Chondrocyte (in vitro differentiated cells): ENCODE data around the gene FMNL2. TPM values are rescaled to one million over a fixed set of nuclear protein-coding genes. Genes with fewer than 3 reads are reported as not detected.

ENCODE experiments used
- DNase-seq: peaks from one replicate; pipeline ENCODE4 v3.0.0; 2021; ENCODE audit warnings: mixed read lengths, low spot score
- H3K27ac Mint-ChIP-seq: one replicate; pipeline ENCODE4 v1.8.0; 2021; ENCODE audit warnings: mild to moderate bottlenecking, moderate library complexity, mixed read lengths; ENCODE audit not compliant: unreplicated experiment
- H3K27me3 Mint-ChIP-seq: 2 replicates; pipeline ENCODE4 v1.8.0; 2021; ENCODE audit warnings: low read depth, mixed read lengths
- H3K36me3 Mint-ChIP-seq: 2 replicates; pipeline ENCODE4 v1.8.0; 2021; ENCODE audit warnings: low read depth, mixed read lengths
- H3K4me1 Mint-ChIP-seq: 2 replicates; pipeline ENCODE4 v1.8.0; 2021; ENCODE audit warnings: low read depth, mild to moderate bottlenecking, mixed read lengths
- H3K4me3 Mint-ChIP-seq: one replicate; pipeline ENCODE4 v1.8.0; 2021; ENCODE audit warnings: mild to moderate bottlenecking, moderate library complexity, mixed read lengths; ENCODE audit not compliant: unreplicated experiment
- H3K9me3 Mint-ChIP-seq: 2 replicates; pipeline ENCODE4 v1.8.0; 2021; ENCODE audit warnings: low read depth, mixed read lengths
- CTCF ChIP-seq: fragments of 200-600 bp; sonication (generic); IDR thresholded peaks from 2 replicates; pipeline ENCODE4 v1.5.0; 2021; ENCODE audit warnings: antibody characterized with exemption, mild to moderate bottlenecking, moderate library complexity
- total RNA-seq: library from RNA; stranded (reverse); gene quantifications from 3 replicates; pipeline ENCODE4 v1.2.1, GENCODE V29; 2021

FMNL2 gene
- total RNA-seq, 1 donor from 2014 or later = 33.9 TPM

- no peak for DNase-seq
- Mint-ChIP-seq H3K4me3 (peak overlapping the region; percentile 29), H3K36me3 (no peaks in the 10 kb centered on the region), H3K27me3 (no peaks in the 10 kb centered on the region), H3K9me3 (no peaks in the 10 kb centered on the region), H3K4me1 (peaks cover 79% of the 10 kb centered on the region), H3K27ac (peak overlapping the region; percentile 80)
- no peak for TF ChIP-seq CTCF
Observed at GRCh38 chr2:152467677-152468410, 132.9 kb downstream of the FMNL2 start.

GRCh38 chr2:152468899-152469692 is 134.1 kb downstream of the FMNL2 start:
- peaks cover 73% of the 10 kb centered on the region for H3K4me1 Mint-ChIP-seq
- no peaks in the 10 kb centered on the region for H3K36me3 Mint-ChIP-seq
- no peaks in the 10 kb centered on the region for H3K27me3 Mint-ChIP-seq
- DNase-seq = no peak
- no peak for TF ChIP-seq CTCF
- H3K4me3 Mint-ChIP-seq = peak overlapping the region; percentile 4
- H3K9me3 Mint-ChIP-seq = no peaks in the 10 kb centered on the region
- H3K27ac Mint-ChIP-seq = peak overlapping the region; percentile 22

GRCh38 chr2:152470861-152471854 is 136.2 kb downstream of the FMNL2 start:
- Mint-ChIP-seq H3K27me3 (no peaks in the 10 kb centered on the region), H3K36me3 (no peaks in the 10 kb centered on the region), H3K27ac (no peak overlapping the region), H3K9me3 (no peaks in the 10 kb centered on the region), H3K4me1 (peaks cover 56% of the 10 kb centered on the region), H3K4me3 (no peak overlapping the region)
- no peak for TF ChIP-seq CTCF
- no peak for DNase-seq

- no peaks in the 10 kb centered on the region for H3K36me3 Mint-ChIP-seq
- no peak for DNase-seq
- no peaks in the 10 kb centered on the region for H3K27me3 Mint-ChIP-seq
- no peak overlapping the region for H3K4me3 Mint-ChIP-seq
- TF ChIP-seq CTCF = no peak
- peaks cover 43% of the 10 kb centered on the region for H3K4me1 Mint-ChIP-seq
- no peaks in the 10 kb centered on the region for H3K9me3 Mint-ChIP-seq
- no peak overlapping the region for H3K27ac Mint-ChIP-seq
Observed at GRCh38 chr2:152472481-152472887, 137.5 kb downstream of the FMNL2 start.
